IPS-18c (cell line): ENCODE results near the gene LRRC71.
"Not testable (repeated sequence)": the region's sequence is repeated elsewhere in the genome, so short reads cannot be mapped to it uniquely, and the experiment has no call there.

Experiments
- H3K4me3 ChIP-seq: 2 replicates; pipeline ENCODE4 v1.7.0; 2013; ENCODE audit warnings: low read depth, mild to moderate bottlenecking, low read length, moderate library complexity; ENCODE audit not compliant: insufficient read depth
- H3K9me3 ChIP-seq: one replicate; pipeline ENCODE4 v1.6.1; 2013; ENCODE audit warnings: mild to moderate bottlenecking, low read length, moderate library complexity; ENCODE audit not compliant: control insufficient read depth, insufficient read depth

LRRC71 gene

DNA sequence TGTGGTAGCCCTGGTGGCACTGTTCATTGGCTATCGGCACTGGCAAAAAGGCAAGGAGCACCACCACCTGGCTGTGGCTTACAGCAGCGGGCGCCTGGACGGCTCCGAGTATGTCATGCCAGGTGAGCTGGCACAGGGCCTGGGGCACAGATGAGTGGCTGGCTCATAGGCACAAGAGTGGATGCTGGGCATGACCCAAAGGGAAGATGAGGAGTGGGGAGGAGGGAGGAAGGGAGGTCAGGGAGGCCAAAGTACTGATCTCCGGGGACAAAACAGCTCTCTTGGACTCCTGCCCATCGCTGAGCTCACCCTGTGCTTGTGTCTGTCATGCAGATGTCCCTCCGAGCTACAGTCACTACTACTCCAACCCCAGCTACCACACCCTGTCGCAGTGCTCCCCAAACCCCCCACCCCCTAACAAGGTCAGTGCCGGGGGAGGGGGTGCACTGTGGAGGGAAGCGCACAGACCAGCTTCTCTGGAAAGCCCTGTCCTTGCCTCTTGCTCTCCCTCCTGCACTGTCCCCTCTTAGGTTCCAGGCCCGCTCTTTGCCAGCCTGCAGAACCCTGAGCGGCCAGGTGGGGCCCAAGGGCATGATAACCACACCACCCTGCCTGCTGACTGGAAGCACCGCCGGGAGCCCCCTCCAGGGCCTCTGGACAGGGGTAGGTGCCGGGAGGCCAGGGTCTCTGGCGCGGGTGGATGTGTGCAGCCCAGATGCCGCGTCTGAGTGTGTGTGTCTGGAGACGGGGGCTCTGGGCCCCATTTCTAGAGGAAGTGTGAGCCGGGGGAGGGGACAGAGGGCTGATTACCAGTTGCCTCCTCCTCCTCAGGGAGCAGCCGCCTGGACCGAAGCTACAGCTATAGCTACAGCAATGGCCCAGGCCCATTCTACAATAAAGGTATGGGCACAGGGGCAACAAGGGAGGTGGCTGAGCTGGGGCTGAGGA, 7.3 kb upstream of the LRRC71 start:
- H3K9me3 ChIP-seq: no peaks in the 10 kb centered on the region
- no peak overlapping the region for H3K4me3 ChIP-seq

DNA sequence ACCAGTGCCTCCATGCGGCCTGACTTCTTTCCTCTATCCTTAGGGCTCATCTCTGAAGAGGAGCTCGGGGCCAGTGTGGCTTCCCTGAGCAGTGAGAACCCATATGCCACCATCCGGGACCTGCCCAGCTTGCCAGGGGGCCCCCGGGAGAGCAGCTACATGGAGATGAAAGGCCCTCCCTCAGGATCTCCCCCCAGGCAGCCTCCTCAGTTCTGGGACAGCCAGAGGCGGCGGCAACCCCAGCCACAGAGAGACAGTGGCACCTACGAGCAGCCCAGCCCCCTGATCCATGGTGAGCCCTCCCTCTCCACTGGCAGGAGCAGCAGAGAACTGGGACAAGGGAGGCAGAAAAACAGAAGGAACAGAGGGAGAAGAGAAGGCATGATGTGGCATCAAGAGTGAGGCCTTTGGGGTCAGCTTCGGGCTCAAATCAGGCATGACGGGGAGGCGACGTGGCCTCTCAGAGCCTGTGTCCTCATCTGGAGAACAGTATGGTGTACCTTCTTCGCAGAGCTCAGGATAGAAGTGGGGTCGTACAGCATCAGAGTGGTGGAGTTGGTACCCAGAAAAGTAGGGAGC, 6.5 kb upstream of the LRRC71 start:
- H3K4me3 ChIP-seq: no peak overlapping the region

DNA sequence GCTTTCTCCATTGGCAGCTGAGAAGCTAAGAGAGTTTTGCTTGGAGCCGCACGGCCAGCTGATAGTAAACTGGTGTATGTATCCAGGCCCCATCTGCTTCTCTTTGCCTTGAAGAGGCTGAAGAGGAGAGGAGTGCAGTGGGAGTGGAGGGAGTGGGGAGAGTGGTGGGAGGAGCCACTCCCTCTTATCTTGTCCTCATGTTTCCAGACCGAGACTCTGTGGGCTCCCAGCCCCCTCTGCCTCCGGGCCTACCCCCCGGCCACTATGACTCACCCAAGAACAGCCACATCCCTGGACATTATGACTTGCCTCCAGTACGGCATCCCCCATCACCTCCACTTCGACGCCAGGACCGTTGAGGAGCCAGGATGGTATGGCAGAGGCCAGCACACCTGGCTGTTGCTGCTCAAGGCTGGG, 6.0 kb upstream of the LRRC71 start:
- H3K9me3 ChIP-seq: no peaks in the 10 kb centered on the region
- H3K4me3 ChIP-seq: no peak overlapping the region

More for the DNA sequence above, 6.5 kb upstream of the LRRC71 start:
- H3K9me3 ChIP-seq: no peaks in the 10 kb centered on the region

DNA sequence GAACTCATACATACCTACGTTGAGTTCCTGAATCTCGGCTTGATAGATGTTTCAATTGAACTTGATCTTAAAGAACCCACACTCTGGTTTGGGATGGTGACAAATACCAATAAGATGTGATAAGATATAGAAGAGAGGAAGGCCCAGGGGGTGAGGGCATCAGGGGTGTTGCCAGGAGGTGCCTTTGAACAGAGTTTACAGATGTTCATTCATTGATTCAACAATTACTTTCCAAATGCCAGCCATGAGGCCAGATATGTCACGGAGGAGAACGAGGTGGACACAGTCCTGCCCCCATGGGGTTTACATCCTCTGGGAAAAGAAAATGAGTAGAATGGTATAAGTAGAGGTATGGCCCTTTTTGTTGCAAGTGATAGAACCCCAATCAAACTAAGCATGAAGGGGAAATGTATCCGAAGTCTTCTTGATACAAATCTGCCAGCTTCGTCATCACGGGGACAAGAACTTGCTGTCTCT, 659 bp downstream of the LRRC71 start:
- Histone ChIP-seq H3K4me3 (no peak overlapping the region), H3K9me3 (peaks cover 2% of the 10 kb centered on the region)

DNA sequence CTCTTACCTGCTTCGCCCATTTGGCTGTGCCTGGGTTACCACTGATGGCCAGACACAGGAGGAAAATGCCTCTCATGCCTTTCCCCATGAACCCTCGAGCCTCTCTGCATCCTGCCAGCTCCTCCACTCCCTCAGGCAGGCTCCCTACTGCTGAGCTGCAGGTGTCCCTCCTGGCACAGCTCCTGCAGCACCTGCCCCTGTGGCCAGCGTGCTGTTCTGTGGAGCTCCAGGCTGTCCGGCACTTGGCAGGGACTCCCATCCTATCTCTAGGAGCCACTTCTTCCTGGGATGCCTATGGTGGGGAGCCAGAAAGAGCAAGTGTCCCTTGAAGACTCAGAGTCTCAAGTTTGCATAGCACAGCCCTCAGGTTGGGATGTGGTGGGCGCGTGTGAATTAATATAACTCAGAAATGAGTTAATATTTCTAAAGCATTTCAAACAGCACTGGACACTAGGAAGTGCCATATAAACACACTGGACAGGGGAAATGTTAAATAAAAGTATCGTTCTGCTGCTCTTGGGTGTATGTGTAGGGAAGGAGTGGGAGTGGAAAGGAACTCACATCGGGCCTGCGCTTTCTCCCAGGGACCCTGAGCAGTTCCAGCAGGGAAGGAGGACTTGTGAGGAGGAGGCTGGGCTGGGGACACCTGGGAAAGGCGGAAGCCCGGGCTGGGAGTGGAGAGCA, 2.7 kb downstream of the LRRC71 start:
- H3K4me3 ChIP-seq: peak overlapping the region; percentile 47; the same call in 1 of the 2 replicates
- peaks cover 2% of the 10 kb centered on the region for H3K9me3 ChIP-seq

DNA sequence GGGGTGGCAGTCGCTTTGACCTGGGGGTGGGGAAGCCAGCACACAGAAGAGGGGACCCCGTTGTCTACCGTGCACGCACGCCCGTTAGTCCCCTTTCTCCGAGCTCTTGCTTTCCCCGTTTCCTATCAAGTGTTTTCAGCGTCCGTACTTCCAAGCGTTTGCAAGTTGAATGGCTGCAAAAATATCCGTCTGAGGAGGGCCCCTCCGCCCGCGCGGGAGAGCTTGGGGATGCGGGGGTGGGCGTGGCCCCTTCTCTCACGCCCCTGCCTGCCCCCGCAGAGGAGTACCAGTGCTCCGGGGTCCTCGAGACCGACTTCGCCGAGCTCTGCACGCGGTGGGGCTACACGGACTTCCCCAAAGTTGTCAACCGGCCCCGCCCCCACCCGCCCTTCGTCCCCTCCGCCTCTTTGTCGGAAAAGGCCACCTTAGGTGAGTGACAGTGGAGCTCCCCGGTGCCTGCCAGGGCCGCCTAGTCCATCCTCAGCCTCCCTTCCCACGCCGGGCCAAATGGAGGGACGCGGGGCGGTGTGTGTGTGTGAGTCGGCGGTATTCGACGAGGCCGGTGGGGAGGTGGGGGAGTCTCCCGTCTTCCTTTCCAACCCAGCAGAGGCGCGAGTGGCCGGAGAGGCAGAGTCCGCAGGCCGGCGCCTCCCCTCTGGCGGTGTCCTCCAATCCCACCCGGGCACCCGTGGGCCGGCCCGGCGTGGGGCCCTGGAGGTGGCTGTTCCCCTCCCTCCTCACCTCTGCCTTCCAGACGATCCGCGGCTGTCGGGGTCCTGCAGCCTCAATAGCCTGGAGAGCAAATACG, 3.4 kb downstream of the LRRC71 start:
- Histone ChIP-seq H3K9me3 (peaks cover 2% of the 10 kb centered on the region), H3K4me3 (peak overlapping the region; percentile 47)

DNA sequence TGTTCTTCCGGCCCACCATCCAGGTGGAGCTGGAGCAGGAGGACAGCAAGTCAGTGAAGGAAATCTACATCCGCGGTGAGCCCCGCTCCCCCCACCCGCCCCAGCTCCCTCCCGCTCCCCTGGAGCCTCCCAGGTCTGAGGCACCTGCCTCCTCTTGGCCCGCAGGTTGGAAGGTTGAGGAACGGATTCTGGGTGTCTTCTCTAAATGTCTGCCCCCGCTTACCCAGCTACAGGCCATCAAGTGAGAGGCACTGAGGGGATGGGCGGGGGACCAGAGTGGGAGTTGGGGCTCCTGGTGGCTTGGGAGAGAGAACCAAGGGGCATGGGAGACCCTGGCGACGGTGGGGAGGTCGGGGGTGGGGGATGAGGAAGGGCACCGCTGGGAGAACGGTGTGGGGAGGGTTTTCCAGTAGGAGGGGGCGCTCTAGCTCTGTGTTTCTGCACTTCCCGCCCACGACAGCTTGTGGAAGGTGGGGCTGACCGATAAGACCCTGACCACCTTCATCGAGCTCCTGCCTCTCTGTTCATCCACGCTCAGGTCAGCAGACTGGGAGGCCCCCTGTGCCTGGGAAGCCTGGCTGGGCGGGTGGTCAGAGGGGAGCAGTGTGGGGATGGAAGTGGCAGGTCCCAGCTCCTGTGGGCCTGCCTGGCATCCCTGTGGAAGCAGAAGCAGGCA, 4.2 kb downstream of the LRRC71 start:
- peak overlapping the region; percentile 47 for H3K4me3 ChIP-seq
- peaks cover 2% of the 10 kb centered on the region for H3K9me3 ChIP-seq

DNA sequence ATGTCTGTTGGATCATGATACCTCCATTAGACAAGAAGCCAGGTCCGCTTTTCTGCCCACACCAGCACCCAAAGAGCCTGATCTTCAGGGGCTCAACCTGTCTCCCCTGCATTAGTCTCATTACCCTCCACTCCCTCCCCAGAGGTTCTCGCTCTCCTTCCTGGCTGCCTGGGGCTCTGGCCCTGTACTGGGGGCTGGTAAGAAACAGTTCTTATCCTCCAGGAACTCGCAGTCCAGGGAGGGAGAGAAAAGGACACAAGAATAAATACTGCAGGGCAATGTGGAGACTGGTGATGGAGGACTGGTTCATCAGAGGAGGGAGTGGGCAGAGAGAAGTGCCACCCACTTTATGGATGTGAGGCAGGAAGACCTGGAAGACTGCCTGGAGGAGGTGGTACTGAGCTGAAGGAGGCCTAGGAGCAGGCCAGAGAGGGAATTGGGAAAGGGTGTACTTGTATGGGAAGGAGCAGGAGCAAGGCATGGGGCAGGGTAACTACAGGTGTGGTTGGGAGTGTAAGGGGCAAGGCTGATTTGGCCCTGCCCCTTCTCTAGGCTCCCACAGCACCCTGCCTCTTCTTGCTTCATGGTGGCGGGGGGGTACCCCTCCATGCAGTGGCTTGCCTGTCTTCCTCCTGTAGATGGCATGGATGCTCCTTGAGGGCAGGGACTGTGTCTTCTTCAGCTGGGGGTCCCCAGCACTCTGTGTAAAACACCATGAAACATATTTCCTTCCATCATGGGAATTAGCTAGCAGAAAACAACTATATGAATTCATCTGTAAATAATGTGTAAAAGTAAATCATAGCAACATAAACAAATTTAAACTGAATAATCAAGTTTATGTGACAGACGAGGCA, 5.0 kb downstream of the LRRC71 start:
- Histone ChIP-seq H3K9me3 (no peaks in the 10 kb centered on the region), H3K4me3 (no peak overlapping the region)

DNA sequence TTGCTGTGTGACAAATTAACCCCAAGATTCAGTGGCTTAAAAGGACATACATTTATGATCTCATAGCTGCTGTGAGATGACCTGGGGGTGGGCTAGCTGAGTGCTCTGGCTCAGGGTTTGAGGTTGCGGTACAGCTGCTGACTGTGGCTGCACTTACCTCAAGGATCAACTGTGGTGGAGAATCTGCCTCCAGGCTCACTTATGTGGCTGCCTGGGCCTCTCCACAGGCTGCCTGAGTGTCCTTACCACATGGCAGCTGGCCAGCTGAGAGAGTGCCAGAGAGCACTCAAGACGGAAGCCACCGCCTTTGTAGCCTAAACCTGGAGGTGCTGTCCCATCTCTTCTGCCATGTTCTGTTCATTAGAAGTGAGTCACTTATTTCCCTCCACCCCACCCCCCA, 5.7 kb downstream of the LRRC71 start:
- Histone ChIP-seq H3K9me3 (no peaks in the 10 kb centered on the region), H3K4me3 (no peak overlapping the region)

- H3K4me3 ChIP-seq, H3K9me3 ChIP-seq: not testable (repeated sequence)
These were observed 6.3 kb downstream of the LRRC71 start for GRCh38 chr1:156926695-156927094.

DNA sequence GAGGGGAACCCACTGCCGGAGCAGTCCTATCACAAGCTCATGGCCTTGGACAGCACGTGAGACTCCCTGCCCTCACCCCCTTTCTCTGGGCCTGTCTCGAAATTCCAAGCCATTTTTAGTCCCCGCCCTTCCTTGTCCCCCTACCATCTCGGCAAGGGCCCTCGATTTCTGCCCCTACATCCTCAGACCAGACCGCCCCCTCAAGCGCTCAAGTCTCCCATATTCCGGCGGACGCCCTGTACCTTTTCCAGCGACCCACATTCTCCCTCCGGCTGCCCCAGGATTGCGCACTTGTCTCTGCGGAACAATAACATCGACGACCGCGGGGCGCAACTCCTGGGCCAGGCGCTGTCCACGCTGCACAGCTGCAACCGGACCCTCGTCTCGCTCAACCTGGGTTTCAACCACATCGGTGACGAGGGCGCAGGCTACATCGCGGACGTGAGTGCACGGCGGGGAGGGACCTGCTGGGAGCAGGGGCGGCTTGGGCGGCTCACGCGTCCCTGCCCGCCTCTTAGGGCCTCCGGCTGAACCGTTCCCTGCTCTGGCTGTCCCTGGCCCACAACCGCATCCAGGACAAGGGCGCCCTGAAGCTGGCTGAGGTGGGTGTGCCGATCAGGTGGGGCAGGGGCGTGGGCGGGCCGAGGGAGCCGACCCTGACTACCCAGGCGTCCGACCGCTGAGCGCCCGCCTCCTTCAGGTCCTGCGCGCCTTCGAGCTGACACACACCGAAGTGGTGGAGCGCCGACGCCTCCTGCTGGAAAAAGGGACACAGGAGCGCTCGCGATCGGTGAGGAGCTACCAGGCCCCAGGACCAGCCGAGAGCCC, 7.0 kb downstream of the LRRC71 start:
- H3K9me3 ChIP-seq: no peaks in the 10 kb centered on the region
- peak overlapping the region; percentile 58 for H3K4me3 ChIP-seq

- H3K9me3 ChIP-seq: no peaks in the 10 kb centered on the region
- peak overlapping the region; percentile 58; the same call in 1 of the 2 replicates for H3K4me3 ChIP-seq
These were observed 7.7 kb downstream of the LRRC71 start for GRCh38 chr1:156928043-156928602.

GRCh38 chr1:156929596-156930238, 9.3 kb downstream of the LRRC71 start:
- H3K4me3 ChIP-seq: no peak overlapping the region; the same call in 1 of the 2 replicates

GRCh38 chr1:156930483-156930882, 10.1 kb downstream of the LRRC71 start:
- H3K4me3 ChIP-seq: no peak overlapping the region
- no peaks in the 10 kb centered on the region for H3K9me3 ChIP-seq

More at GRCh38 chr1:156929596-156930238, 9.3 kb downstream of the LRRC71 start:
- H3K9me3 ChIP-seq: no peaks in the 10 kb centered on the region
